ENCODE results near the gene SUSD4. TPM values are rescaled to one million over a fixed set of nuclear protein-coding genes. Genes with fewer than 3 reads are reported as not detected.

The SUSD4 gene
- total RNA-seq, 1 experiment from 2014 or later: 3.2 TPM

DNA sequence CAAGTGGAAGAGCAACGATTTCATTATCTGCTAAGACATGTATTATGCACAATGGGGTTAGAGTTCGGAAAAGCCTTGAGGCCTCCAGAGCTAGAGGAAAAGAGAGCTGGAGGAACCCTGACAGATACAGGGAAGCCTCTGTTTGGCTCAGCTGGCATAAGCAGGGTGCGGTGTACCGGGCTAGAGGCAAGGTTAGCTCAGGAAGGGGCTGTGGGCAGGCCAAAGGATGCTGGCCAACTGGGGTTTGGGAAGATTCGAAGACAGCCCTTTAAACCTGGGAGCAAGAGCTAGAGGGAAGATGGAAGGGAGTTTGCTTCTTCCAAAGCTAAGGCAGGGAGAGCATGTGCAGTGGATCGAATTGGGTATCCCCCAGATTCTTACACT, 113.4 kb downstream of the SUSD4 start:
- no peak overlapping the region for H3K27ac ChIP-seq
- TF ChIP-seq, protein P1, sequence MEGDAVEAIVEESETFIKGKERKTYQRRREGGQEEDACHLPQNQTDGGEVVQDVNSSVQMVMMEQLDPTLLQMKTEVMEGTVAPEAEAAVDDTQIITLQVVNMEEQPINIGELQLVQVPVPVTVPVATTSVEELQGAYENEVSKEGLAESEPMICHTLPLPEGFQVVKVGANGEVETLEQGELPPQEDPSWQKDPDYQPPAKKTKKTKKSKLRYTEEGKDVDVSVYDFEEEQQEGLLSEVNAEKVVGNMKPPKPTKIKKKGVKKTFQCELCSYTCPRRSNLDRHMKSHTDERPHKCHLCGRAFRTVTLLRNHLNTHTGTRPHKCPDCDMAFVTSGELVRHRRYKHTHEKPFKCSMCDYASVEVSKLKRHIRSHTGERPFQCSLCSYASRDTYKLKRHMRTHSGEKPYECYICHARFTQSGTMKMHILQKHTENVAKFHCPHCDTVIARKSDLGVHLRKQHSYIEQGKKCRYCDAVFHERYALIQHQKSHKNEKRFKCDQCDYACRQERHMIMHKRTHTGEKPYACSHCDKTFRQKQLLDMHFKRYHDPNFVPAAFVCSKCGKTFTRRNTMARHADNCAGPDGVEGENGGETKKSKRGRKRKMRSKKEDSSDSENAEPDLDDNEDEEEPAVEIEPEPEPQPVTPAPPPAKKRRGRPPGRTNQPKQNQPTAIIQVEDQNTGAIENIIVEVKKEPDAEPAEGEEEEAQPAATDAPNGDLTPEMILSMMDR (conservative IDR thresholded peaks at IDR 0.05): no peak
- no peak for TF ChIP-seq EZH2 (IDR thresholded peaks at IDR 0.05; ENCODE audit: low read depth)
- H4K20me1 ChIP-seq (ENCODE audit: insufficient read depth): no peaks in the 10 kb centered on the region
- POLR2A ChIA-PET (ENCODE audit: unreplicated experiment): no interaction called here
- H3K27me3 ChIP-seq (ENCODE audit: insufficient read depth, low read depth): no peaks in the 10 kb centered on the region
- H2AFZ ChIP-seq: no peak overlapping the region
- H3K36me3 ChIP-seq (ENCODE audit: low read depth): no peaks in the 10 kb centered on the region
- CTCF ChIA-PET: no interaction called here
- H3K4me2 ChIP-seq: 0 out of 2 replicates have a peak overlapping the region, but pooled peaks have one; percentile 6
- no peaks in the 10 kb centered on the region for H3K9me3 ChIP-seq (ENCODE audit: insufficient read depth, low read depth)
- DNase-seq: no peak
- H3F3A ChIP-seq (ENCODE audit: insufficient read depth, low read depth): no peaks in the 10 kb centered on the region
- intact Hi-C loops (cut with micrococcal nuclease; ENCODE audit: unreplicated experiment): no loop called here
- BruUV-seq (replicated peaks): no TSS peak
- no peaks in the 10 kb centered on the region for H3K79me2 ChIP-seq (ENCODE audit: low read depth)
- H3K4me1 ChIP-seq (replicated peaks; ENCODE audit: insufficient read depth): peaks cover 13% of the 10 kb centered on the region
- H3K4me3 ChIP-seq: no peak overlapping the region
- no peaks in the 10 kb centered on the region for H3K9me2 ChIP-seq (ENCODE audit: insufficient read depth)

DNA sequence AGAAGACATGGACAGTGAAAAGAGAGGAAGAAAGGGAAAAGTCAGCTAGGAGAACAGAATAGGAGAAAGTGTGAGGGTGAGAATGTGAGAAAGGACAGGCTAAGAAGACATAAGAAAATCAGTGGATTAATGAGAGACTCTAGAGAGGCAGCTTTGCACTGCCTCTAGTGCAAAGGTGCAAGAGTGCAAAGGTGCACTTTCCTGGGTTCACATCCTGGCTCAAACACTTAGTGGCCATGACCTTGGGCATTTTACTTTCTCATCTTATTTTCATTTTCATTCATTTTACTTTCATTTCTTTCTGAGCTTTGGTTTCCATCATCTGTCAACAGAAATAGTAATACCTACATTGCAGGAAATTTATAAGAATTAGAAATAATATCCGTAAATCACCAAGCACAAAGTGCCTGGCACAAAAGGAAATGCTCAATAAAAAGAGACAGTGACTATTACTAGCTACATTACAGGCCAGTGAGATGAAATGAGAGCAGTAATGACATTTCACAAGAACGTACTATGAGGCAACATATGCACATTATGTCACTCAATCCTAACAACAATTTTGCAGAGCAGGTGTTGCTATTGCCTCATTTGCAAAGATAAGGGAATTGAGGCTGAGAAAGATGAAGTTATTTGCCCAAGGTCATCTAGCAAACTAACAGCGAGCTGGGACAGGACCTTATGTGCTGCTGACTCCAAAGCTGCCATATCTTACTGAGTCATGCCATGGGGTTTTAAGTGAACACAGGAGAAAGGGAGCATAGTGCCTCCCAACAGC, 113.9 kb downstream of the SUSD4 start:
- Histone ChIP-seq H3K9me2 (ENCODE audit: insufficient read depth) (no peaks in the 10 kb centered on the region), H3F3A (ENCODE audit: insufficient read depth, low read depth) (no peaks in the 10 kb centered on the region), H3K27ac (no peak overlapping the region), H3K27me3 (ENCODE audit: insufficient read depth, low read depth) (no peaks in the 10 kb centered on the region), H3K4me2 (0 out of 2 replicates have a peak overlapping the region, but pooled peaks have one; percentile 6), H3K36me3 (ENCODE audit: low read depth) (no peaks in the 10 kb centered on the region), H3K9me3 (ENCODE audit: insufficient read depth, low read depth) (no peaks in the 10 kb centered on the region), H3K4me1 (replicated peaks; ENCODE audit: insufficient read depth) (peaks cover 14% of the 10 kb centered on the region), H3K79me2 (ENCODE audit: low read depth) (no peaks in the 10 kb centered on the region), H2AFZ (no peak overlapping the region), H3K4me3 (no peak overlapping the region), H4K20me1 (ENCODE audit: insufficient read depth) (no peaks in the 10 kb centered on the region)
- peak in 1 of 2 experiments; percentile 62 for DNase-seq
- BruUV-seq (replicated peaks): no TSS peak
- intact Hi-C loops (cut with micrococcal nuclease; ENCODE audit: unreplicated experiment): loop anchor here (10.0 kb wide), 1 partner anchor 455 kb away; no protein-coding TSS in a partner anchor
- ChIA-PET CTCF (no interaction called here), POLR2A (ENCODE audit: unreplicated experiment) (no interaction called here)
- no peak for TF ChIP-seq EZH2 (IDR thresholded peaks at IDR 0.05; ENCODE audit: low read depth)
- TF ChIP-seq, protein P1 (conservative IDR thresholded peaks at IDR 0.05): no peak

DNA sequence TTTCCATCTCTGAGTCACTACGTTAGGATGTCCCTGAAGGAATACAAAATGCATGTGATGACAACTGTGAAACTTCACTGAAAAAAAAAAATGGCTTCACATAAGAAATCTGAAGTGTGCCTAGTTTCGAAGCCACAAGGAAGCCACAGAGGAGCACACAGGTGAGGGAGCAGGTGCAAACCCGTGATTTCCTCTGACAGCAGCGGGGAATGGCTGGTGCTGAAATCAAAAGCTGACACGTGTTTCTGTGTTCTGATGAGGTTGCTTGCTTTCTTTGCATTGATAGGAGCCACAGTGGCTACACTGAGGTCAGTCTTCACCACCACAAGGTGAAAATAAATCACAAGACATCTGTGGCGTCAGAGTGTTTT, 115.2 kb downstream of the SUSD4 start:
- intact Hi-C loops (cut with micrococcal nuclease; ENCODE audit: unreplicated experiment): loop anchor here (10.0 kb wide), 1 partner anchor 454 kb away; no protein-coding TSS in a partner anchor
- no peak overlapping the region for H3K4me2 ChIP-seq

More for the DNA sequence above, 115.2 kb downstream of the SUSD4 start:
- no peak for DNase-seq
- BruUV-seq (replicated peaks): no TSS peak
- H3K9me2 ChIP-seq (ENCODE audit: insufficient read depth): no peaks in the 10 kb centered on the region
- H2AFZ ChIP-seq: no peak overlapping the region
- no peaks in the 10 kb centered on the region for H3K79me2 ChIP-seq (ENCODE audit: low read depth)
- H3K4me3 ChIP-seq: no peak overlapping the region
- H3K27ac ChIP-seq: no peak overlapping the region
- no peaks in the 10 kb centered on the region for H3K9me3 ChIP-seq (ENCODE audit: insufficient read depth, low read depth)
- peaks cover 22% of the 10 kb centered on the region for H3K4me1 ChIP-seq (replicated peaks; ENCODE audit: insufficient read depth)
- ChIA-PET POLR2A (ENCODE audit: unreplicated experiment) (no interaction called here), CTCF (no interaction called here)
- no peaks in the 10 kb centered on the region for H3F3A ChIP-seq (ENCODE audit: insufficient read depth, low read depth)
- TF ChIP-seq, protein P1 (conservative IDR thresholded peaks at IDR 0.05): no peak
- no peak for TF ChIP-seq EZH2 (IDR thresholded peaks at IDR 0.05; ENCODE audit: low read depth)
- no peaks in the 10 kb centered on the region for H3K36me3 ChIP-seq (ENCODE audit: low read depth)
- no peaks in the 10 kb centered on the region for H4K20me1 ChIP-seq (ENCODE audit: insufficient read depth)
- H3K27me3 ChIP-seq (ENCODE audit: insufficient read depth, low read depth): no peaks in the 10 kb centered on the region

Measured in PC-9 (cell line).